Fibroblast of mammary gland (primary cell): ENCODE data around the gene APOBEC3F.

Experiments
- DNase-seq: peaks from one replicate; pipeline ENCODE4 v3.0.0-alpha.2; 2010; ENCODE audit warnings: low read depth
- H3K4me3 ChIP-seq: 2 replicates; pipeline ENCODE4 v1.5.1; 2011; ENCODE audit warnings: low read depth, mild to moderate bottlenecking, low read length, moderate library complexity; ENCODE audit not compliant: control insufficient read depth
- CTCF ChIP-seq: conservative IDR thresholded peaks from 2 replicates; pipeline ENCODE4 v1.5.1; 2011; ENCODE audit warnings: low read depth, low read length, inconsistent platforms; ENCODE audit not compliant: control insufficient read depth, insufficient read depth

The APOBEC3F gene

GRCh38 chr22:39101226-39101625, 60.6 kb downstream of the APOBEC3F start:
- no peak for DNase-seq
- no peak overlapping the region for H3K4me3 ChIP-seq
- no peak for TF ChIP-seq CTCF

GRCh38 chr22:39103431-39103830, 62.8 kb downstream of the APOBEC3F start:
- no peak overlapping the region for H3K4me3 ChIP-seq
- TF ChIP-seq CTCF: no peak
- DNase-seq: no peak
